ENCODE measurements around the gene TRAT1.

GRCh38 chr3:108820586-108820985 lies 2.0 kb upstream of the TRAT1 start:
- no peak for TF ChIP-seq EZH2phosphoT487 (IDR thresholded peaks at IDR 0.05; ENCODE audit: borderline replicate concordance, low read length)
- TF ChIP-seq, protein P1, sequence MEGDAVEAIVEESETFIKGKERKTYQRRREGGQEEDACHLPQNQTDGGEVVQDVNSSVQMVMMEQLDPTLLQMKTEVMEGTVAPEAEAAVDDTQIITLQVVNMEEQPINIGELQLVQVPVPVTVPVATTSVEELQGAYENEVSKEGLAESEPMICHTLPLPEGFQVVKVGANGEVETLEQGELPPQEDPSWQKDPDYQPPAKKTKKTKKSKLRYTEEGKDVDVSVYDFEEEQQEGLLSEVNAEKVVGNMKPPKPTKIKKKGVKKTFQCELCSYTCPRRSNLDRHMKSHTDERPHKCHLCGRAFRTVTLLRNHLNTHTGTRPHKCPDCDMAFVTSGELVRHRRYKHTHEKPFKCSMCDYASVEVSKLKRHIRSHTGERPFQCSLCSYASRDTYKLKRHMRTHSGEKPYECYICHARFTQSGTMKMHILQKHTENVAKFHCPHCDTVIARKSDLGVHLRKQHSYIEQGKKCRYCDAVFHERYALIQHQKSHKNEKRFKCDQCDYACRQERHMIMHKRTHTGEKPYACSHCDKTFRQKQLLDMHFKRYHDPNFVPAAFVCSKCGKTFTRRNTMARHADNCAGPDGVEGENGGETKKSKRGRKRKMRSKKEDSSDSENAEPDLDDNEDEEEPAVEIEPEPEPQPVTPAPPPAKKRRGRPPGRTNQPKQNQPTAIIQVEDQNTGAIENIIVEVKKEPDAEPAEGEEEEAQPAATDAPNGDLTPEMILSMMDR (conservative IDR thresholded peaks at IDR 0.05; ENCODE audit: low read depth, low read length) = no peak

Measured in PC-3 (cell line).